ENCODE measurements around the gene SLC26A1.

DNA sequence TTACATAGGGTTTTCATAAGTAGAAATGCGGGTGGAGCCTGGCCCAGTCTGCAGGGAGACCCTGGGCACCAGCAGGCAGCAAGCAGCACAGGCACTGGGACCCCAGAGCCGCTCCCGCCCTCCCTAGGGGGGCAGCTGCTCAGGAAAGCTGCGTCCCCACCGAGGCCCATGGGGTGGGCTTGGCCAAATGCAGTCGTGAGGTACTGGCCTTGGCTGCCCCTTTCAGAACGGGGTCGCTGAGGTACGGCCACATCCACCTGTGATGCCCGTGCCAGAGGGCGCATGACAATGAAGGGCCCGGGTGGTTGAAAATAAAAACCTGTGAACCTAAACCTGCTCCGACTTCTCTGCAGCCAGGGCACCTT lies 44.3 kb downstream of the SLC26A1 start:
- TF ChIP-seq CREB1 (CRISPR knock-in tag; IDR thresholded peaks at IDR 0.05) (no peak), ZNF121 (CRISPR knock-in tag; IDR thresholded peaks at IDR 0.05) (no peak), GRHL2 (CRISPR knock-in tag; IDR thresholded peaks at IDR 0.05; ENCODE audit: insufficient replicate concordance, severe bottlenecking) (no peak), FOXP1 (CRISPR knock-in tag; IDR thresholded peaks at IDR 0.05; ENCODE audit: borderline replicate concordance) (no peak), TCF7 (CRISPR knock-in tag; IDR thresholded peaks at IDR 0.05; ENCODE audit: low read depth) (no peak), TEAD4 (CRISPR knock-in tag; IDR thresholded peaks at IDR 0.05) (no peak)
- TF ChIP-seq, protein P1, sequence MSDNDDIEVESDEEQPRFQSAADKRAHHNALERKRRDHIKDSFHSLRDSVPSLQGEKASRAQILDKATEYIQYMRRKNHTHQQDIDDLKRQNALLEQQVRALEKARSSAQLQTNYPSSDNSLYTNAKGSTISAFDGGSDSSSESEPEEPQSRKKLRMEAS (CRISPR knock-in tag; IDR thresholded peaks at IDR 0.05), result no peak
- TF ChIP-seq, protein P2, sequence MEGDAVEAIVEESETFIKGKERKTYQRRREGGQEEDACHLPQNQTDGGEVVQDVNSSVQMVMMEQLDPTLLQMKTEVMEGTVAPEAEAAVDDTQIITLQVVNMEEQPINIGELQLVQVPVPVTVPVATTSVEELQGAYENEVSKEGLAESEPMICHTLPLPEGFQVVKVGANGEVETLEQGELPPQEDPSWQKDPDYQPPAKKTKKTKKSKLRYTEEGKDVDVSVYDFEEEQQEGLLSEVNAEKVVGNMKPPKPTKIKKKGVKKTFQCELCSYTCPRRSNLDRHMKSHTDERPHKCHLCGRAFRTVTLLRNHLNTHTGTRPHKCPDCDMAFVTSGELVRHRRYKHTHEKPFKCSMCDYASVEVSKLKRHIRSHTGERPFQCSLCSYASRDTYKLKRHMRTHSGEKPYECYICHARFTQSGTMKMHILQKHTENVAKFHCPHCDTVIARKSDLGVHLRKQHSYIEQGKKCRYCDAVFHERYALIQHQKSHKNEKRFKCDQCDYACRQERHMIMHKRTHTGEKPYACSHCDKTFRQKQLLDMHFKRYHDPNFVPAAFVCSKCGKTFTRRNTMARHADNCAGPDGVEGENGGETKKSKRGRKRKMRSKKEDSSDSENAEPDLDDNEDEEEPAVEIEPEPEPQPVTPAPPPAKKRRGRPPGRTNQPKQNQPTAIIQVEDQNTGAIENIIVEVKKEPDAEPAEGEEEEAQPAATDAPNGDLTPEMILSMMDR (IDR thresholded peaks at IDR 0.05), result no peak
- TF ChIP-seq, protein P3, sequence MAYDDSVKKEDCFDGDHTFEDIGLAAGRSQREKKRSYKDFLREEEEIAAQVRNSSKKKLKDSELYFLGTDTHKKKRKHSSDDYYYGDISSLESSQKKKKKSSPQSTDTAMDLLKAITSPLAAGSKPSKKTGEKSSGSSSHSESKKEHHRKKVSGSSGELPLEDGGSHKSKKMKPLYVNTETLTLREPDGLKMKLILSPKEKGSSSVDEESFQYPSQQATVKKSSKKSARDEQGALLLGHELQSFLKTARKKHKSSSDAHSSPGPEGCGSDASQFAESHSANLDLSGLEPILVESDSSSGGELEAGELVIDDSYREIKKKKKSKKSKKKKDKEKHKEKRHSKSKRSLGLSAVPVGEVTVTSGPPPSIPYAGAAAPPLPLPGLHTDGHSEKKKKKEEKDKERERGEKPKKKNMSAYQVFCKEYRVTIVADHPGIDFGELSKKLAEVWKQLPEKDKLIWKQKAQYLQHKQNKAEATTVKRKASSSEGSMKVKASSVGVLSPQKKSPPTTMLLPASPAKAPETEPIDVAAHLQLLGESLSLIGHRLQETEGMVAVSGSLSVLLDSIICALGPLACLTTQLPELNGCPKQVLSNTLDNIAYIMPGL (CRISPR knock-in tag; IDR thresholded peaks at IDR 0.05), result no peak
- TF ChIP-seq, protein P4, sequence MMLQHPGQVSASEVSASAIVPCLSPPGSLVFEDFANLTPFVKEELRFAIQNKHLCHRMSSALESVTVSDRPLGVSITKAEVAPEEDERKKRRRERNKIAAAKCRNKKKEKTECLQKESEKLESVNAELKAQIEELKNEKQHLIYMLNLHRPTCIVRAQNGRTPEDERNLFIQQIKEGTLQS (CRISPR knock-in tag; conservative IDR thresholded peaks at IDR 0.05), result no peak
- TF ChIP-seq, protein P5, sequence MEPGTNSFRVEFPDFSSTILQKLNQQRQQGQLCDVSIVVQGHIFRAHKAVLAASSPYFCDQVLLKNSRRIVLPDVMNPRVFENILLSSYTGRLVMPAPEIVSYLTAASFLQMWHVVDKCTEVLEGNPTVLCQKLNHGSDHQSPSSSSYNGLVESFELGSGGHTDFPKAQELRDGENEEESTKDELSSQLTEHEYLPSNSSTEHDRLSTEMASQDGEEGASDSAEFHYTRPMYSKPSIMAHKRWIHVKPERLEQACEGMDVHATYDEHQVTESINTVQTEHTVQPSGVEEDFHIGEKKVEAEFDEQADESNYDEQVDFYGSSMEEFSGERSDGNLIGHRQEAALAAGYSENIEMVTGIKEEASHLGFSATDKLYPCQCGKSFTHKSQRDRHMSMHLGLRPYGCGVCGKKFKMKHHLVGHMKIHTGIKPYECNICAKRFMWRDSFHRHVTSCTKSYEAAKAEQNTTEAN (CRISPR knock-in tag; IDR thresholded peaks at IDR 0.05), result no peak
